HG03025 (cell line): ENCODE results near the gene SEMA6D.

Source experiments
- ATAC-seq: cut with Tn5 transposase; IDR thresholded peaks from one replicate; pipeline ENCODE4 v1.9.1; 2021; ENCODE audit warnings: mild to moderate bottlenecking, moderate library complexity; ENCODE audit not compliant: unreplicated experiment, low FRiP score

The SEMA6D gene

GRCh38 chr15:47717036-47717612 is at the start of gene SEMA6D:
TSS of gene SEMA6D (plus strand) at chr15:47717505. CDS start at chr15:47759799, 42,294 bp downstream.
- ATAC-seq, result no peak

GRCh38 chr15:47669221-47669620 is 48.1 kb upstream of the SEMA6D start:
- ATAC-seq, result no peak

- no peak for ATAC-seq
Measured at GRCh38 chr15:47670365-47670764, 46.9 kb upstream of the SEMA6D start.

- ATAC-seq, result no peak
Measured at GRCh38 chr15:47673232-47673761, 44.0 kb upstream of the SEMA6D start.

- no peak for ATAC-seq
Measured at GRCh38 chr15:47674586-47675232, 42.6 kb upstream of the SEMA6D start.

GRCh38 chr15:47675735-47676134 is 41.6 kb upstream of the SEMA6D start:
- ATAC-seq, result no peak

GRCh38 chr15:47678040-47678439 is 39.3 kb upstream of the SEMA6D start:
- no peak for ATAC-seq

- no peak for ATAC-seq
Measured at GRCh38 chr15:47682661-47683060, 34.6 kb upstream of the SEMA6D start.

GRCh38 chr15:47685141-47685870 is 32.0 kb upstream of the SEMA6D start:
- no peak for ATAC-seq

- ATAC-seq, result no peak
Measured at GRCh38 chr15:47688573-47689086, 28.7 kb upstream of the SEMA6D start.

- ATAC-seq, result no peak
Measured at GRCh38 chr15:47689660-47690059, 27.6 kb upstream of the SEMA6D start.

- no peak for ATAC-seq
Measured at GRCh38 chr15:47691882-47692281, 25.4 kb upstream of the SEMA6D start.

GRCh38 chr15:47696351-47696750 is 21.0 kb upstream of the SEMA6D start:
- no peak for ATAC-seq

- no peak for ATAC-seq
Measured at GRCh38 chr15:47705281-47705997, 11.9 kb upstream of the SEMA6D start.

- no peak for ATAC-seq
Measured at GRCh38 chr15:47707391-47707790, 9.9 kb upstream of the SEMA6D start.

GRCh38 chr15:47708161-47708980 is 8.9 kb upstream of the SEMA6D start:
- ATAC-seq, result no peak

GRCh38 chr15:47711655-47712054 is 5.7 kb upstream of the SEMA6D start:
- no peak for ATAC-seq

GRCh38 chr15:47715402-47715801 is 1.9 kb upstream of the SEMA6D start:
- no peak for ATAC-seq

GRCh38 chr15:47715856-47716445 is 1.4 kb upstream of the SEMA6D start:
- ATAC-seq, result no peak
